Fibroblast of the aortic adventitia (primary cell): ENCODE measurements around the gene PCED1B. TPM values are rescaled to one million over a fixed set of nuclear protein-coding genes. Genes with fewer than 3 reads are reported as not detected.

ENCODE experiments used
- DNase-seq: peaks from one replicate; pipeline ENCODE4 v3.0.0-alpha.2; 2010; ENCODE audit warnings: low read depth
- H3K4me3 ChIP-seq: 2 replicates; pipeline ENCODE4 v1.5.1; 2011; ENCODE audit warnings: low read depth, mild to moderate bottlenecking, control low read depth, low read length, moderate library complexity
- total RNA-seq: library from RNA; depleted of rRNA; stranded (reverse); fragments of >200 nt; gene quantifications from 2 replicates; pipeline ENCODE4 v1.2.3, GENCODE V29; 2012; ENCODE audit warnings: low replicate concordance
- TF ChIP-seq, protein P1 (sequence below): IDR thresholded peaks from 2 replicates; pipeline ENCODE4 v1.5.1; 2011; ENCODE audit warnings: mild to moderate bottlenecking, low read length, control low read depth, inconsistent platforms; ENCODE audit not compliant: insufficient read depth

The PCED1B gene
- total RNA-seq, 1 donor, result 0.27 TPM

- DNase-seq, result peak; percentile 89
- TF ChIP-seq, protein P1, sequence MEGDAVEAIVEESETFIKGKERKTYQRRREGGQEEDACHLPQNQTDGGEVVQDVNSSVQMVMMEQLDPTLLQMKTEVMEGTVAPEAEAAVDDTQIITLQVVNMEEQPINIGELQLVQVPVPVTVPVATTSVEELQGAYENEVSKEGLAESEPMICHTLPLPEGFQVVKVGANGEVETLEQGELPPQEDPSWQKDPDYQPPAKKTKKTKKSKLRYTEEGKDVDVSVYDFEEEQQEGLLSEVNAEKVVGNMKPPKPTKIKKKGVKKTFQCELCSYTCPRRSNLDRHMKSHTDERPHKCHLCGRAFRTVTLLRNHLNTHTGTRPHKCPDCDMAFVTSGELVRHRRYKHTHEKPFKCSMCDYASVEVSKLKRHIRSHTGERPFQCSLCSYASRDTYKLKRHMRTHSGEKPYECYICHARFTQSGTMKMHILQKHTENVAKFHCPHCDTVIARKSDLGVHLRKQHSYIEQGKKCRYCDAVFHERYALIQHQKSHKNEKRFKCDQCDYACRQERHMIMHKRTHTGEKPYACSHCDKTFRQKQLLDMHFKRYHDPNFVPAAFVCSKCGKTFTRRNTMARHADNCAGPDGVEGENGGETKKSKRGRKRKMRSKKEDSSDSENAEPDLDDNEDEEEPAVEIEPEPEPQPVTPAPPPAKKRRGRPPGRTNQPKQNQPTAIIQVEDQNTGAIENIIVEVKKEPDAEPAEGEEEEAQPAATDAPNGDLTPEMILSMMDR, result no peak
These were observed 156.8 kb downstream of the PCED1B start for GRCh38 chr12:47236109-47236714.

DNA sequence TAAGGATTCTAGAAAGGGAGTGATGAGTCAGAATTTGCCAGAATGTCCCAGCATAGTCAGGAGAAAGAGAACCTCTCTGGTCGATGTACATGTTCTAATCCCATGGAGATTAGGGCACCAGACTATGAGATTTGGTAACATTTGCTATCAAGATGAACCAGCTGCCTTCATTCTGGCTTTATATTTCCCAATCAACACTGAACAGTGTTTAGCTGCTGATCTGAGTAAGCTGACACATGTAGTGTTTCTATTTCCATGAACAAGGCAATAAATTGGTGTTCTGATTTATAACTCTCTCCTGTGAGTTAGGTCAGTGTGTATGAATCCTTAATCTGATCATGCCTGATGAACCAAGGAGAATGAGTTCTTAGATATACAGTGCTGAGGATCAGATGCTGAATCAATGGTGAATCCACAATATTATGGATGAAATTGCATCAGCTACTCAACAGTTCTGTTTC lies 158.4 kb downstream of the PCED1B start:
- peak; percentile 62 for DNase-seq
- TF ChIP-seq, protein P1, result no peak
- no peak overlapping the region for H3K4me3 ChIP-seq

More at GRCh38 chr12:47236109-47236714, 156.8 kb downstream of the PCED1B start:
- H3K4me3 ChIP-seq, result no peak overlapping the region

DNA sequence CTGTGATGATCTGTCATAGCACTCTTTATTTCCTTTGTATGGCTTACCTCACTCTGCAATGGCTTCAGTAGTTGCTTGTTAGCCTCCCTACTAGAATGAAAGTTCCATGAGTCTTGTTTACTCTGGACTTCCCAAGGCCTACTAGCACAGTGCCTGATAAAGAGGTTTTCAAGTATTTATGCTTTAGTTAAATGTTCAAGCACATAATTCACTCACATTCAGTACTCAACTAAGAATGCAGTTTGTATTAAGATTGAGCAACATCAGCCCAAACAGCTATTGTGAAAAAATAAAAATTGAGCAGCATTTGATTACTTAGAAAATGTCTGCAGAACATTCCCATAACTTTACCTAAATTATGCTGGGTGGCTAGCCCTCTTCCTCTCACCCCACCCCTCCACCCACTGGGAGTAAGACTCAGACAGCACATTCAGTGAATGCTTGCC lies 159.3 kb downstream of the PCED1B start:
- peak; percentile 58 for DNase-seq
- TF ChIP-seq, protein P1, result no peak

GRCh38 chr12:47242426-47242825 lies 163.0 kb downstream of the PCED1B start:
- TF ChIP-seq, protein P1, result no peak
- no peak for DNase-seq
- no peak overlapping the region for H3K4me3 ChIP-seq

More for the DNA sequence above, 159.3 kb downstream of the PCED1B start:
- H3K4me3 ChIP-seq, result no peak overlapping the region

DNA sequence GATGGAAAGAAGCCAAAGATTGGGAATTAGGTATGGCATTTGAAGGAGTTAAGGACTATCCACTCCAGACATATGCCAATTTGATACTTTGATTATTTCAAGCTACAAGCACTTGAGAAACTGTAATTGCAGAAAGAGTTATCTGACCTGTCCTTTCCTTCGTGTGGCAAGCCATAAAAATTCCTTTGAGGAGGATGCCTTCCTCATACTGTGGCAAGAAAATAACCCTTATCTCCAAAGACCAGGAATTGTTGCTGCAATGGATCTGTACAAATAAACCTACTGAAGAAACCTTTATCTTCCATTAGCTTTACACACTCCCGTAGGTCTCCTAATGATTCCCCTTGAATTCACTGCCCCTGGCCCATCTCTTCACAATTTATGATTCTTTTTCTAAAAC lies 165.4 kb downstream of the PCED1B start:
- no peak overlapping the region for H3K4me3 ChIP-seq
- DNase-seq, result no peak
- TF ChIP-seq, protein P1, result no peak

GRCh38 chr12:47245623-47246022 lies 166.2 kb downstream of the PCED1B start:
- TF ChIP-seq, protein P1, result no peak
- no peak overlapping the region for H3K4me3 ChIP-seq
- DNase-seq, result no peak

DNA sequence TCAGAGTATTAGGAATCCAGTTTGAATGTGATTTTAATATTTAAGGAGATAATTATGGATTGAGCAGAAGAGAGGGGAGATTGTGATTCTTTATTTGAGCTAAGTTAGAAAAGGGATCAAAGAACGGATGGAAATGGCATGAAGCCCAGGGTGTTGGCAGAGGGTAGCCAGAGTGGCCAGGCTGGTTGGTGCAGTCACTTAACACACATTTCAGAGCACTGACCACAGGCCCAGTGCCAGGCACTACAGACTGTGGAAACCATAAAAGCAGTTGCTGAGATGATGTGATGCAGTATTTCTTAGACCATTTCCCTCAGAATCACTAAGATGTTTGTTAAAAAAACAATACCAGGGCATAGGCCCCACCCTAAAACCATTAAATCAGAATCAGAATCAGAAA lies 168.0 kb downstream of the PCED1B start:
- TF ChIP-seq, protein P1, result no peak
- no peak overlapping the region for H3K4me3 ChIP-seq
- no peak for DNase-seq
